Hematopoietic multipotent progenitor cell treated with erythropoietin and hydrocortisone succinate and interleukin-3 and kit ligand, for 4 days (in vitro differentiated cells): ENCODE results near the gene TRMT1L.
"Not testable (repeated sequence)": the region's sequence is repeated elsewhere in the genome, so short reads cannot be mapped to it uniquely, and the experiment has no call there.

ENCODE experiments used
- DNase-seq: peaks from one replicate; pipeline ENCODE4 v3.0.0-alpha.2; 2015

Gene TRMT1L, protein sequence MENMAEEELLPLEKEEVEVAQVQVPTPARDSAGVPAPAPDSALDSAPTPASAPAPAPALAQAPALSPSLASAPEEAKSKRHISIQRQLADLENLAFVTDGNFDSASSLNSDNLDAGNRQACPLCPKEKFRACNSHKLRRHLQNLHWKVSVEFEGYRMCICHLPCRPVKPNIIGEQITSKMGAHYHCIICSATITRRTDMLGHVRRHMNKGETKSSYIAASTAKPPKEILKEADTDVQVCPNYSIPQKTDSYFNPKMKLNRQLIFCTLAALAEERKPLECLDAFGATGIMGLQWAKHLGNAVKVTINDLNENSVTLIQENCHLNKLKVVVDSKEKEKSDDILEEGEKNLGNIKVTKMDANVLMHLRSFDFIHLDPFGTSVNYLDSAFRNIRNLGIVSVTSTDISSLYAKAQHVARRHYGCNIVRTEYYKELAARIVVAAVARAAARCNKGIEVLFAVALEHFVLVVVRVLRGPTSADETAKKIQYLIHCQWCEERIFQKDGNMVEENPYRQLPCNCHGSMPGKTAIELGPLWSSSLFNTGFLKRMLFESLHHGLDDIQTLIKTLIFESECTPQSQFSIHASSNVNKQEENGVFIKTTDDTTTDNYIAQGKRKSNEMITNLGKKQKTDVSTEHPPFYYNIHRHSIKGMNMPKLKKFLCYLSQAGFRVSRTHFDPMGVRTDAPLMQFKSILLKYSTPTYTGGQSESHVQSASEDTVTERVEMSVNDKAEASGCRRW

GRCh38 chr1:185156854-185157598, at the start of gene TRMT1L, which contains the start of gene SWT1:
Gene TRMT1L, minus strand, starts transcription at chr1:185156953. Its CDS starts 241 bp downstream, at chr1:185156712.
Gene SWT1, plus strand, starts transcription at chr1:185157167. Its CDS starts 3,675 bp downstream, at chr1:185160842.
- peak; percentile 100 for DNase-seq

DNA sequence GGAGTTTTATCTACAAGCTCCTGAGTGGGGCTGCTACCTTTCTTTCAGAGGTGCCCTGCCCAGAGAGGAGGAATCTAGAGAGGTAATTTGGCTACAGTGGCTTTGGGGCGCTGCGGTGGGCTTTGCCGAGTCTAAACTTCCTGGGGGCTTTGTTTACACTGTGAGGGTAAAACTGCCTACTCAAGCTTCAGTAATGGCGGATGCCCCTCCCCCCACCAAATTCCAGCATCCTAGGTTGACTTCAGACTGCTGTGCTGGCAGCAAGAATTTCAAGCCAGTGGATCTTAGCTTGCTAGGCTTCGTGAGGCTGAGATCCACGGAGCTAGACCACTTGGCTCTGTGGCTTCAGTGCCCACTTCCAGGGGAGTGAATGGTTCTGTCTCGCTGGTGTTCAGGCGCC, 44.1 kb upstream of the TRMT1L start:
- DNase-seq = no peak

DNA sequence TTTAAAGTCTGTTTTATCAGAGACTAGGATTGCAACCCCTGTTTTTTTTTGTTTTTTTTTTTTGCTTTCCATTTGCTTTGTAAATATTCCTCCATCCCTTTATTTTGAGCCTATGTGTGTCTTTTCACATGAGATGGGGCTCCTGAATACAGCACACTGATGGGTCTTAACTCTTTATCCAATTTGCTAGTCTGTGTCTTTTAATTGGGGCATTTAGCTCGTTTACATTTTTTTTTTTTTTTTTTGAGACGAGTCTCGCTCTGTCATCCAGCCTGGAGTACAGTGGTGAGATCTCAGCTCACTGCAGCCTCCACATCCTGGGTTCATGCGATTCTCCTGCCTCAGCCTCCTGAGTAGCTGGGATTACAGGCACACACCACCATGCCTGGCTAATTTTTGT, 42.0 kb upstream of the TRMT1L start:
- not testable (repeated sequence) for DNase-seq

GRCh38 chr1:185193756-185194155, 37.0 kb upstream of the TRMT1L start:
- no peak for DNase-seq

GRCh38 chr1:185170291-185170848, 13.6 kb upstream of the TRMT1L start:
- DNase-seq = peak; percentile 92

- DNase-seq = peak; percentile 59
These were observed 9.4 kb upstream of the TRMT1L start for GRCh38 chr1:185166106-185166505.

DNA sequence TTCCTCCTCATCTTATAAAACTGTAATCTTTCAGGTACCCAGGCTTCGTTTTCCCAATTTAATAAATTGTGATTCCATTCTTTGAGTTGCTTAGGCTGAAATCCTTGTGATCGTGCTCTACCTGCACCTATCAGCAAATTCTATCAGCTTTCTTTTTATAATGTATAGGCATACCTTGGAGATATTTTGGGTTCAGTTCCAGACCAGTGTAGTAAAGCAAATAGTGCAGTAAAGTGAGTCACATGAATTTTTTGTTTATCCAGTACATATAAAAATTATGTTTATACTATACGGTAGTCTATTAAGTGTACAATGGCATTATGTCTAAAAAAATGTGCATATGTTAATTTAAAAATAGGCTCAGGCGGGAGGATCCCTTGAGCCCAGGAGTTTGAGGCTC, 5.7 kb upstream of the TRMT1L start:
- no peak for DNase-seq

DNA sequence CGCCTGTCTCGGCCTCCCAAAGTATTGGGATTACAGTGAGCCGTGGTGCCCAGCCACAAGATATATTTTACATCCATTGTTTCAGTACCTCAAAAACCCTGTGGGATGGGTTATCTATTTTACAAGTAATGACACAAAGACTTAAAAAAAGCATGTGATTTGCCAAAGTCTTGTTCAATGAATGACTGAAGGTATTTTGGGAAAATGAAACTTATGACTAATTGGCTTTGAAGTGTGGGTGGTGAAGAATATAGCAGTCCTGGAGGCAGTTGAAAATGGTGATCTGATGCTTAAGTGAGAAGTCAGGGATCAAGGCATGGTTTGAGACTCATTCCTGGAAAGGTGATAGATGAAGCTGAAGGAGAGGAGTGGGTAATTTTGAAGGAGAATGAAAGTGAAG, 3.2 kb upstream of the TRMT1L start:
- DNase-seq = no peak

DNA sequence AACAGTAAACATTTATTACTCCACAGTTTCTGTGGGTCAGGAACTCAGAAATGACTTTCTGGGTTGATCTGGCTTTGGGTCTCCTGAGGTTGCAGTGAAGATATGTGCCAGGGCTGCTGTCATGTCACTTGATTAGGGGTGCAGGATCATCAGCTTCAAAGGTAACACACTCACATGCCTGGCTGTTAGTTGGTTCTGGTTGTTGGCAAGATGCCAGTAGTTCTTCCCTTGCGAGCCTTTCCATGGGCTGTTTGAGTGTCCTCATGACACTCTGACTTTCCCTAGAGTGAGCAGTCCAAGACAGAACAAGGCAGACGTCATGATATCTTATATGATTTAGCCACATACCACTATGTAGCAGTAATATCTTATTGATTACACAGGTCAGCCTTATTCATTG, 2.0 kb upstream of the TRMT1L start:
- DNase-seq = no peak

DNA sequence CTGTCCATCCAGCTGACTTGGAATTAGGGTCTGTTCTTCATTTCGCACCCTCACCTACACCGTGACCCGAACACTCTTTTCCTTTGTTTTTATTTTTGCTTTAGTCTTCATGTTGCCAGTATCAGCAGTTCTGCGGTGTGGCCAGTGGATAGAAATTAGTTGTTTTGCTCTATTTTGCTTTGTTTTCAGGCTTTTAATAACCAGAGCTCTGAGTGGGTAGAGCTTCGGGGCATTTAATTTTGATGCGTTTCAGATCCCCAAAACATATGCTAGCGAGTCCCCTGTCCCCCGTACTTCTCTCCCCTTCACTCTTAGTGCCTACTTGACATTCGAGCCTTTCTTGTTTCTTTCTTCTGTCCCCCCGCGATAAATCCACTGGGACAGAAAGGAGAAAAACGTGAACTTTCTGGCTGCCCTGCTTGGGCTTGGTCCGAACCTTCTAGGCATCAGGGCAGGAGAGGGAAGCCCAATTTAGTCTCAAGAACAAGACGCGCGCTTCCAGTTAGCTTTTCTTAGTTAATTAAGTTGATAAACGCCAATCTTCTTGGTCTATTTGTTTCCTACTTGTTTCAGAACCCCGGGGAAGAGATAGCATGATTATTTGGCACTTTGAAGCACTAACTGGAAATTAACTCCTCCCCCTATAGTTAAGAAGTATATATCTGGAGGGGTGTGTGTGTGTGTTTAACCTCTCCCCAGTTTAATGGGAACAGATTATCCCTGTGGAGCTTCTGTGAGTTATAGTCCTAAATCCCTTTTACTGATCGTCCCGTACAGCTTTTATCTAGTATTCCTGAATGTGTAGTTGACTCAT, 1.1 kb upstream of the TRMT1L start:
- DNase-seq = peak; percentile 62

DNA sequence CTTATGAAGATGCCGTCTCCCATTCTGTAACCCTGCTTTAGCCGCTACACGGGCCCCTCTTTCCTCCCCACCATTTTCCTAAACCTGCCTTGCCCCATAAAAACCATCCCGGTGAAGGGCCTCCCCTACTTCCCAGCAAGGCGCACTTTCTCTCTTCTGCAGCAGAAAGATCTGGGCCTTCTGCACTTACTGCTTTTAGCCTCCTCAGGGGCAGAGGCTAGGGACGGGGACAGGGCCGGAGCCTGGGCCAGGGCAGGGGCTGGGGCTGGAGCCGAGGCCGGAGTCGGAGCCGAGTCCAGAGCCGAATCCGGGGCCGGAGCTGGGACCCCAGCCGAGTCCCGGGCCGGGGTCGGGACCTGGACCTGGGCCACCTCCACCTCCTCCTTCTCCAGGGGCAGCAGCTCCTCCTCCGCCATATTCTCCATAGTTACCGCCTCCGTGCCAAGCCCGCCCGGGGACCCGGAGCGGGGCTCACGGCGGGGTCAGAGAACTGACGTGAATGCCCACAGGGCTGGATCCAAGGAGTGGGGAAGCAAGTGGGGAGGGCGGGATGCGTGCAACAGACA, 382 bp downstream of the TRMT1L start:
- DNase-seq = peak; percentile 51

DNA sequence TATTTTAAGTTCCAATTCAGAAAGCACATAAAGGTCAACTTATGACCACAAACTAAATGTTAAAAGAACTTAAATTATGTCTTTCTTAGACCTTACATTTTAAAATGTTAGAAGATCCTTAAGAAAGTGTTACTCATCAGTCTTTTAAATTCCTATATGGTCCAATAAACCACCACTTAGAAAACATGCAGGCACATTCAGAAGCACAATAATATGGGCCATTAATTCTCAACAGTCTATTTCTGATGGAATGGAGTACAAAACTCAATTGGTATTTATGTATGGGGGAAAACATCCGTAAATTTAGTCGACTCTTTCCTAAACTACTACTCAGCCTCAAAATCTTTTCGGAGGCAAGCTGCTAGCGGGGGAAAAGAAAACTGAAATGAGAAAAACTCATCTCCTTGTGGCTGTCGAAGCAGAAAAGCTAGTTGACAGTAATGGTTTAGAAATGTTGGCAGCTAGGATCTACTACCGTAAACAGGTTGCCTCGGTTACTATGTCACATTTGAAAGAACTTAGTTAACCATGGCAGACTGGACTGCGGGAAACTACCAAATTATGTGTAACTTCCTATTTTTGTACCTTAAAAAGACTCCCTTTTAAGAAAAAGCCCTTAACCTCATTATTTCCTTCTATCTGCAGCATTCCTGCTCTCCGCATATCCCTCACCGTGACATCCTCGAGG, 1.0 kb downstream of the TRMT1L start:
- peak; percentile 59 for DNase-seq

- DNase-seq = peak; percentile 55
These were observed 1.7 kb downstream of the TRMT1L start for GRCh38 chr1:185154912-185155513.

GRCh38 chr1:185152187-185152767, 4.5 kb downstream of the TRMT1L start:
- DNase-seq = no peak

DNA sequence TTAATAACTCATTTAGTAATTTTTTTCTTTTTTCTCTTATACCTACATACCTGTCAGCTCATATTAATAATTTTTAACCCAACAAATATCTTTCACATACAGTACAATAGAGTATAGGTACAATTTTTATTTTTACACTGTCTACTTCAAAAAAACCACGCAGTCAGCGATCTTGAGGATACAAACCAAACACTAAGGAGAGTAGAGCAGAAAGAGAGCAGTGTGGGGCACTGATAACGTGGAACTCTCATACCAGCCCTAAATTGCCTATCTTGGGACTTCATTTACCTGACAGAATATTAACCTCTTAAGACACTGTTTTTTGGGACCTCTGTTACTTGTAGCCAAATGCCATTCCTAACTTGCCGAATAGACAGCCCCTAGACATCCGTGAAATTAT, 5.5 kb downstream of the TRMT1L start:
- DNase-seq = peak; percentile 66

GRCh38 chr1:185144233-185144632, 12.5 kb downstream of the TRMT1L start:
- DNase-seq = no peak

DNA sequence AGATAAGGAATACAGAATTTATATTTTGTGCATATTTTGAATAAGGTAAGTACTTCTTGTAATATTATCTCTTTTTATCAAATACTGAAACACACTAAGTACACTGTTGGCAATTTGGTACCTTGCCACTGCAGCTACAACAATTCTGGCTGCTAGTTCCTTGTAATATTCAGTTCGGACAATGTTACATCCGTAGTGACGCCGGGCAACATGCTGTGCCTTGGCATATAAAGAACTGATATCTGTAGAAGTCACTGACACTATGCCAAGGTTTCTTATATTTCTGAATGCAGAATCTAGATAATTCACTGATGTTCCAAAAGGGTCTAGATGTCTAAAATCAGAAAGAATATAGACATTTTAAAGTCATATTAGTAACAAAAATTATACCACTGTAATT, 17.5 kb downstream of the TRMT1L start:
- DNase-seq = no peak

GRCh38 chr1:185137896-185138545, 18.7 kb downstream of the TRMT1L start:
- peak; percentile 72 for DNase-seq

GRCh38 chr1:185132534-185132933, 24.2 kb downstream of the TRMT1L start:
- no peak for DNase-seq

DNA sequence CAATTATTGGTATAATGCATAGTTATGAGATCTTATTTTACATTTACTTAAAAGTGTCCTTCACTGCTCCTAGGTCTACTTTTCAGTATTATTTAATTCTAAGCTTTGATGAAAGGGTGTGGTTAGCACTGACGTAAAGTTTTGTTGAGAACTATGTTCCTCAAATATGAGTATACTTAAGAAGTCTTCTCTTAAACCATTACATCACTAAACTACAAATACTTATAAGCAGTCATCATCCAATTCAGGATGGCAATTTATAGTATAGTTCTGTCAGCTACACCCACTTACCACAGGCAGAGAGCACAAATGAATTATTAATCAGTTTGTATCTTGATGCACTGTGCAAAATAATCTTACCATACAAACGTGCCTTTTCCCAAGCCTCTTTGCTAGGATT, 27.0 kb downstream of the TRMT1L start:
- DNase-seq = no peak
